ENCODE results near the gene PDS5B.
"Not testable (repeated sequence)": the region's sequence is repeated elsewhere in the genome, so short reads cannot be mapped to it uniquely, and the experiment has no call there.

The PDS5B gene, protein sequence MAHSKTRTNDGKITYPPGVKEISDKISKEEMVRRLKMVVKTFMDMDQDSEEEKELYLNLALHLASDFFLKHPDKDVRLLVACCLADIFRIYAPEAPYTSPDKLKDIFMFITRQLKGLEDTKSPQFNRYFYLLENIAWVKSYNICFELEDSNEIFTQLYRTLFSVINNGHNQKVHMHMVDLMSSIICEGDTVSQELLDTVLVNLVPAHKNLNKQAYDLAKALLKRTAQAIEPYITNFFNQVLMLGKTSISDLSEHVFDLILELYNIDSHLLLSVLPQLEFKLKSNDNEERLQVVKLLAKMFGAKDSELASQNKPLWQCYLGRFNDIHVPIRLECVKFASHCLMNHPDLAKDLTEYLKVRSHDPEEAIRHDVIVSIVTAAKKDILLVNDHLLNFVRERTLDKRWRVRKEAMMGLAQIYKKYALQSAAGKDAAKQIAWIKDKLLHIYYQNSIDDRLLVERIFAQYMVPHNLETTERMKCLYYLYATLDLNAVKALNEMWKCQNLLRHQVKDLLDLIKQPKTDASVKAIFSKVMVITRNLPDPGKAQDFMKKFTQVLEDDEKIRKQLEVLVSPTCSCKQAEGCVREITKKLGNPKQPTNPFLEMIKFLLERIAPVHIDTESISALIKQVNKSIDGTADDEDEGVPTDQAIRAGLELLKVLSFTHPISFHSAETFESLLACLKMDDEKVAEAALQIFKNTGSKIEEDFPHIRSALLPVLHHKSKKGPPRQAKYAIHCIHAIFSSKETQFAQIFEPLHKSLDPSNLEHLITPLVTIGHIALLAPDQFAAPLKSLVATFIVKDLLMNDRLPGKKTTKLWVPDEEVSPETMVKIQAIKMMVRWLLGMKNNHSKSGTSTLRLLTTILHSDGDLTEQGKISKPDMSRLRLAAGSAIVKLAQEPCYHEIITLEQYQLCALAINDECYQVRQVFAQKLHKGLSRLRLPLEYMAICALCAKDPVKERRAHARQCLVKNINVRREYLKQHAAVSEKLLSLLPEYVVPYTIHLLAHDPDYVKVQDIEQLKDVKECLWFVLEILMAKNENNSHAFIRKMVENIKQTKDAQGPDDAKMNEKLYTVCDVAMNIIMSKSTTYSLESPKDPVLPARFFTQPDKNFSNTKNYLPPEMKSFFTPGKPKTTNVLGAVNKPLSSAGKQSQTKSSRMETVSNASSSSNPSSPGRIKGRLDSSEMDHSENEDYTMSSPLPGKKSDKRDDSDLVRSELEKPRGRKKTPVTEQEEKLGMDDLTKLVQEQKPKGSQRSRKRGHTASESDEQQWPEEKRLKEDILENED (N-terminal part only)

DNA sequence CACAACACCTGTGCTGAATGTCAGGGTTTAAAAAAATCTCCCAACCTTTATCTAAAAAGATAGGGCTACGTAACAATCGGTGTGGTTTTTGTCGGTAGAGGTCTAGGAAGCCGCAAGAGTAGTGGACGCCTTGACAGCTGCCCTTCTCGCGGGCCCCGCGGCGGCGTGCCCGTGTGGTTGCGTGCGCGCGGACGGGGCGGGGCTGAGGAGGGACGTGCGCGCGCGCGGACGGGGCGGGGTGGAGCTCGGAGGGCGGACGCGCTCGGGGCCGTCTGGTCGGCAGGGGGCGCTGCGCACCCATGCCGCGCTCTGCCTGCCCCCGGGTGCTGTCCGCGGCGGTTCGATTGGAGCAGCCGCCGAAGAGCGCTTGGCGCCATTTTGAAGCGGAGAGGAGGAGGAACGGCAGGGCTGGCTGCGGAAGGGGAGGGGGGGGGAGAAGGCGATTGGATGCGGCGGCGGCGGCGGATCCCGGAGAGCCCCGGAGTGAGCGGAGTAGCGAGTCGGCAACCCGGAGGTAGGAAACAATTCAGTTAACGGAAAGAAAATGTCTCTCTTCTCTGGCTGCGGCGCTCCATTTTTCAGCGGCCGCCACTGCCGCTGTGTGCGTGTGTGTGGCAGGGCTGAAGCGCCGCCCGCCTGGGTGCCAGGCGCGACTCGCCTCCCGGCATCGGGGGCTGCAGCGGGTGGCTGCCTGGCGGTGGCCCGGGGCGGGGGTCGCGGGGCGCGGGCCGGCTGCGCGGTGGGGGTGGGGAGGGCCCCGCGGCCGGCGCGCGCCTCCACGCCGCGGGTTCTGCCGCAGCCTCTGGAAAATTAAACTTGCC, at the start of gene PDS5B:
PDS5B (plus strand) TSS at position 373 of the 821 bp plus-strand sequence. CDS start 62,321 bp downstream, outside the sequence.
- DNase-seq (ENCODE audit: low spot score) = peak; percentile 95

DNA sequence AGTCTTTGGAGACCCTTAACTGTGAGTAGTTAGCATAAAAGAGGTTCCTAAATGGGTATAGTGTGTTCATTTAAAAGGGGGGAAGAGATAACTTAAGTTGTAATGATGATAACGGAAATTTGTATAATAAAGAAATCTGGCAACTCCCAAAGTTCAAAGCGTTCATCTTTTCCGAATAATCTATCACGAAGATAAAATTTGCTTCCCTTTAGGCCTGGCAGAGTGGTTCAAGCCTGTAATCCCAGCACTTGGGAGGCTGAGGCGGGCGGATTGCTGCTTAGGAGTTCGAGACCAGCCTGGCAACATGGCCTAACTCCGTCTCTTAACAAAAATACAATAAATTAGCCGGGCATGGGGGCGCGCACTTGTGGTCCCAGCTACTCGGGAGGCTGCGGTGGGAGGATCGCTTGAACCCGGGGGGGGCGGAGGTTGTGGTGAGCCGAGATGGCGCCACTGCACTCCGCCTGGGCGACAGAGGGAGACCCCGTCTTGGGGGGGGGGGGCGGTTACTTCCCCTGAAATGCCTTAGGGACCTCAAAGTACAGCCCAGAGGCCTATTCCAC, 48.6 kb upstream of the PDS5B start:
- DNase-seq (ENCODE audit: low spot score) = peak; percentile 19

DNA sequence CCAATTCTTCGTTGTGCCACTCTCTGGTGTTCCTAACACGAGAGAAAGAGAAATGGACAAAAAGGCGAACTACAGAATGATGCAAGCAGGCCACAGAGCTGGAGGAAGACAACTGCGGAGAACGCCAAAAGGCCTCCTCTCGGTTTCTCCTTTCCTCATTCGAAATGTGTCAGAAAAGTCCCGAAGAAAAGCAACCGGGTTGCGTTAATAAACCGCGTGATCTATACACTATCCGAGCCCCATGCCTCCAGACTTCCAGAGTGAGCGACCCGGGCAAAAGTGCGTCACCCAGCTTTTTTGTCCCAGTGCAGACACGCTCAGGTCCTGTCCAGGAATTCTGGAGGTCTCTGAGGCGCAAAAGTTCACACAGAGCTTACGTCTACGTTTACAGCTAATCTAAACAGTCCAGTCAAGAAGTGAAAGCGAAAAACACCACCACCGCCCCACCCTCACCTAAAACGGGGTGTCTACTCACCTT, 48.1 kb upstream of the PDS5B start:
- DNase-seq (ENCODE audit: low spot score) = no peak

GRCh38 chr13:32538621-32539246, 47.5 kb upstream of the PDS5B start, which contains the start of gene N4BP2L2:
Gene N4BP2L2, minus strand, starts transcription at chr13:32538795. Its CDS starts 1,768 bp downstream, at chr13:32537027.
- peak; percentile 93 for DNase-seq (ENCODE audit: low spot score)

DNA sequence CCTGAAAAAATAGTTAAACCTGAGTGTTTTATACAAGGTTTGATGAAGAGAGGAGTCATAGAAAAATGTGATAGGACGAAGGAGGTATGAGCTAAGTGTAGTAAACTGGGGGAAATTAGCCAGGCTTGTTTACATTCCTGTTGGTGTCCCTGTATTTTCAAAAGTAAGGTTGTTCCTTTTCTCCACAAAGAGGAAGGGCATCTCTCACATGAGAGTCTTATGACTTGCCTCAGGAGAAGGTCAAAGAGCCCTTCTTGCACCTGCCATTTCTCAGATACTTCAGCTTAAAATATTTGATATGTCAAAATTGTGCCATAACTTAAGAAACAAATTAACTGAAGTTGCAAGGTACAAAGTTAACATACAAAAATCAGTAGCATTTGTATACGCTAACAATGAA, 44.0 kb upstream of the PDS5B start:
- no peak for DNase-seq (ENCODE audit: low spot score)

- DNase-seq (ENCODE audit: low spot score) = no peak
Observed at GRCh38 chr13:32545083-32545482, 41.2 kb upstream of the PDS5B start.

- DNase-seq (ENCODE audit: low spot score) = no peak
Observed at GRCh38 chr13:32548837-32549236, 37.4 kb upstream of the PDS5B start.

DNA sequence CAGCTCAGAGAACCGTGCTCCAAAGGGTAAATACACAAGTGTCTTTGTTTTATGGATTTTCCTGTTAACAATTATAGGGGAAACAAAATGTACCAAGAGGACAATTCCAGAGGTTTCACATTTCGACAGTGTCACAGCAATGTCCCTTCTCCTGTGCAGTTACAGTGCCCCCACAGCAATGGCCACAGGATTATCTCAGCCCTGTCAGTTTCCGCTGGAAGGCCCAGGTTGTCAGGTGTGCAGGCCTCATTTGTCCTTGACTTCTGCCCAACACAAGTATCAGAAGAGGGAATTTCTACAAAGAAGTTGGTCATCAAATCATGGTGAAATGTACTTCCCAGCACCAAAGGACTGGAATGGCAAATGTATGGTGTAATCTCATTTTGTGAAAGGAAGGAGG, 36.5 kb upstream of the PDS5B start:
- no peak for DNase-seq (ENCODE audit: low spot score)

- no peak for DNase-seq (ENCODE audit: low spot score)
Observed at GRCh38 chr13:32553720-32554119, 32.5 kb upstream of the PDS5B start.

DNA sequence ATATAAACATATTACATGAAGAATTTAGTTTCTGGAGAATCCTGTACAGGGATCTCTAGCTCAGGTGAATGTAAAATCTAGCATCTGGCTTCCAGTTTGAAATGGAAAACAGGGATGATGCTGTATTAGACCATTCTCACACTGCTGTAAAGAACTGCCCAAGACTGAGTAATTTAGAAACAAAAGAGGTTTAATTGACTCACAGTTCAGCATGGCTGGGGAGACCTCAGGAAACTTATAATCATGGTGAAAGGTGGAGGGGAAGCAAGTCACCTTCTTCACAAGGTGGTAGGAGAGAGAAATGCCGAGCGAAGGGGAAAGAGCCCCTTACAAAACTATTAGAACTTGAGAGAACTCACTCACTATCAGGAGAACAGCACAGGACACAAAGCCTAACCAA, 30.6 kb upstream of the PDS5B start:
- no peak for DNase-seq (ENCODE audit: low spot score)

- DNase-seq (ENCODE audit: low spot score) = not testable (repeated sequence)
Observed at GRCh38 chr13:32560842-32561241, 25.4 kb upstream of the PDS5B start.

GRCh38 chr13:32575687-32576086, 10.6 kb upstream of the PDS5B start:
- not testable (repeated sequence) for DNase-seq (ENCODE audit: low spot score)

DNA sequence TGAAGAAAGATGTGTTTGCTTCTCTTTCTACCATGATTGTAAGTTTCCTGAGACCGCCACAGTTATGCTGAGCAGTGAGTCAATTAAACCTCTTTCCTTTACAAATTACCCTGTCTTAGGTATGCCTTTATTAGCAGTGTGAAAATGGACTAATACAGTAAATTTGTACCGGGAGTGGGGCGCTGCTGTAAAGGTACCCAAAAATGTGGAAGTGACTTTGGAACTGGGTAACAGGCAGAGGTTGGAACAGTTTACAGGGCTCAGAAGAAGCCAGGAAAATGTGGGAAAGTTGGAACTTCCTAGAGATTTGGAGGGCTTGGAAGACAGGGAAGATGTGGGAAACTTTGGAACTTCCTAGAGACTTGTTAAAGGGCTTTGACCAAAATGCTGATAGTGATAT, 9.2 kb upstream of the PDS5B start:
- DNase-seq (ENCODE audit: low spot score) = no peak

- DNase-seq (ENCODE audit: low spot score) = peak; percentile 29
Observed at GRCh38 chr13:32581177-32581786, 5.0 kb upstream of the PDS5B start.

GRCh38 chr13:32582281-32582680, 4.0 kb upstream of the PDS5B start:
- no peak for DNase-seq (ENCODE audit: low spot score)

DNA sequence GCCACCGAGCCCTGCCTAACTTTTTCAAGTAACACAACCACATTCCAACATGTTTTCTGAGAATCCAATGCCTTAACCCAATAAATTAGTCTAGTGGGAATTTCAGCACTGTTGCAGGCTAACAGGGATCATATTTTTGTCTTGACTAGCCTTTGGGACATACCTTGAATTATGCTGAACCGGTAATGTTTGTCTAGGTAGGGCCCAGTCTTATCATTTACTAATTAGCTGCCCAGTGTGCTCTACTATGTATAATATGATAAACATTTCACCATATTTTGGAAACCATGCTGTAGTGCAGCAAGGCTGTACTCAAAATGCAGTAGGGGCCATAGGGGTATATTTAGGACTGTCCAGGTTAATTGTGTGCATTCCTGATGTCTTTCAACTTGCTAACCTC, 3.3 kb upstream of the PDS5B start:
- DNase-seq (ENCODE audit: low spot score) = no peak

DNA sequence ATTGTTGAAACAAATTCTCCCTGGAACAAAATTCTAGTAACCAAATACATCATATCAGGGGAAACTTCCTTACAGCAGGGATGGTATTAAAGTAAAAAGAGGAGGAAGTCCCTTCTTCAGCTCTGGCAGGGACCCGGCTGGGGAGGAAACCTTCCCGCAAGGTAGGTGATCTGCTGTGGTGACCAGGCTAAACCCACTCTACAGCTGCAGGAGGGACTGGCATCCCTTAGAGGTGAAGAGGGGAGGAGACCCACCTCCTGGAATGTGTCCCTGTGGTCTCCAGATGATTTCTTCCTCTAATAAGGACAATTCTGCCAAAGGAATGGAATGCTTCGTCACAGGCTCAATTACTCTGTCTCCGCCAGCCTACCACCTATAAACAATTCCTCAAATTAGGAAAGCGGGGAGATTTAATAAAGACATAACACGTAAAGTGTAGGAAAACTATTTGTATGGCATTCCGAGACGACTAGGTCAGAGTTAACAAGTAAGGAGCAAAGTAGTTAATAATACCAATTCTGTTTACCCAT, 637 bp upstream of the PDS5B start:
- no peak for DNase-seq (ENCODE audit: low spot score)

DNA sequence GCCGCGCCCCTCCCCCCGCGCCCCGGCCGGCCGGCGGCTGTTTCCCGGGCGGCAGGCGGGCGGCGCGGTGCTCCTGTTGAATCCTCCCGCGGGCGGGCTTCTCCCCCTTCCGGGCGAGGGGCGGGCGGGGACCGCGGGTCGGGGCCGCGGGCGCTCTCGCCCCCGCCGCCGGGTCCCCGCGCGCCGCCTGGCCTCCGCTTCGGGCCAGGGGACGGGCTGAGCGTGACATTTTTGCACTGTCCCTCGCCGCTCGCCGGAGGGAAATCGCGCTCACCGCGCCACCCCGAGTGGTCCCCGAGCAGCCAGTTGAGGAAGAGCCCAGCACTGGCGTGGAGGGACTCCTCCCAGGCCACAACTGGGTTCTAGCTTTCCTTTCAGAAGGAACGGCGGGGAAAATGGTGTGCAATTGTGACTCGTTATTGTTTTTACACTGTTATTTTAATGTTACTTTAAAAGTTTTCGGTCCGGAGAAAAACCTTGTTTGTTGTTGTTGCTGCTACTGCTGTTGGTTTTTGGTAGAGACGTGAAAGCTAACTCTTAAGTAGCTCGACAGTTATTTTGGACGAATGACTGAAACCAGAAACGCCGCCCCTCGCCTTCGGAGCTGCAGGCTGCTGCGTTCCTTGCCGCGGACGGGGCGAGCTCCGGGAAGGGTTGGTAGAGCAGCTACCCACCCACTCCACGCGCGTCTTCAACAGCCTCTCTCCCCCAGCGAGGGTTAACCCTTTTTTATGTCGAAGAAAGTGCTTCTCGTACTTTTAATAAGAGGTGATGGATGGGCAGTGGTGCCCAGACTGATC, 959 bp downstream of the PDS5B start:
- peak; percentile 40 for DNase-seq (ENCODE audit: low spot score)

- DNase-seq (ENCODE audit: low spot score) = no peak
Observed at GRCh38 chr13:32587811-32588170, 1.5 kb downstream of the PDS5B start.

Data from CD4-positive, alpha-beta T cell treated with Interleukin-15 for 4 hours (primary cell).